Stomach (tissue), 4 donors: ENCODE results near the gene ABCB1.

Source experiments
- CTCF ChIP-seq, 7 experiments: fragments of 450-650 bp in 4 of 7; fragments of 200-600 bp in 3 of 7; sonication (generic) in 3 of 7; IDR thresholded peaks; one replicate each; pipeline ENCODE4 v1.5.1; 2016 to 2019; ENCODE audit warnings: antibody characterized with exemption in 7 of 7, control low read depth in 2 of 7, mild to moderate bottlenecking in 1 of 7
- EP300 ChIP-seq: sonication (generic); formaldehyde crosslinking; IDR thresholded peaks from one replicate; pipeline ENCODE4 v1.6.1; 2017; ENCODE audit warnings: antibody characterized with exemption
- POLR2A ChIP-seq, 4 donors: fragments of 450-650 bp; IDR thresholded peaks; one replicate each; pipeline ENCODE4 v1.6.1; 2016; ENCODE audit warnings: antibody characterized with exemption in 4 of 4, control low read depth in 2 of 4, mild to moderate bottlenecking in 1 of 4, moderate library complexity in 1 of 4
- POLR2AphosphoS5 ChIP-seq, 3 donors: sonication (generic); formaldehyde crosslinking; IDR thresholded peaks; one replicate each; pipeline ENCODE4 v1.6.1; 2016; ENCODE audit warnings: antibody characterized with exemption in 3 of 3

- no peak for TF ChIP-seq CTCF (IDR thresholded peaks at IDR 0.05)
- TF ChIP-seq POLR2A (IDR thresholded peaks at IDR 0.05): no peak
- no peak for TF ChIP-seq EP300
- TF ChIP-seq POLR2AphosphoS5 (IDR thresholded peaks at IDR 0.05): no peak
Measured at GRCh38 chr7:87497482-87497881, 103.2 kb downstream of the ABCB1 start.
